HG02884 (cell line): ENCODE measurements around the gene CDKAL1.
A peak's percentile ranks its signal among the peaks of the same experiment; 100 is the strongest.

Experiments
- ATAC-seq: cut with Tn5 transposase; IDR thresholded peaks from one replicate; pipeline ENCODE4 v1.9.1; 2021; ENCODE audit warnings: mild to moderate bottlenecking, moderate library complexity; ENCODE audit not compliant: unreplicated experiment

Gene CDKAL1

DNA sequence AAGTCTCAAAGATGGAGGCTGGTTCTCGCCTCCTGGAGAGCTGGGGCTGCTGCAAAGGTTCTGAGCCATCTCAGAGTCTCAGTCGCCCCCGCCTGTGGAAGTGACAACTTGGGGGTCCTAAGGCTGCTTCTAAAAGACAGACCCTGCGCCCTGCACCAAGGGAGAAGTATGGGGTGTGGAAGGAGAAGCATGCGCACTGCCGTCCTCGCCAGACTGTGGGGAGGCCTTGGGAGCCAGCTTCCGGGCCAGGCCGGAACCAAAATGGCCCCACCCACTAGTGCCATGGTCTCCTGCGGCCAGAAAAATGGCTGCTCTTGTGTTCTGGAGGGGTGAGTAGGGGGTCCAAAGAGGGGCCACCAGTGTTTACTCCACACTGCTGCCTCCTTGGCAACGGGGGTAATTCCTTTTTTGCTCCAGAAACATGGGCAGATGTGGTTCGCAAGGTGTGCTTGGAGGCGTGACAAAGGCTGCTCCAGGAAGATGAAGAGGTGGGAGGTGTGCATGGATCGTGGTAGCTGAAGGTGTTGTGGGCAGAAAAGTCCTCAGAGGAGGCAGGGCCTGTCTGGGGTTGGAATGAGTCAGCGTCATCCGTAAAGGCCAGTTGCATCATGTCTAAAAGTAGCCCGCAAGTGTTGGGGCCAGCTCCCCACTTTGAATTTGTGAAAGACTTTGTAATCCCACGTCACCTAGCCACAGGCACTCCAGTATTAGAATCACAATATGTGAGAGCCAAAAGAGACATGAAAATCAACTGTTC lies 729.5 kb downstream of the CDKAL1 start:
- peak; percentile 51 for ATAC-seq

DNA sequence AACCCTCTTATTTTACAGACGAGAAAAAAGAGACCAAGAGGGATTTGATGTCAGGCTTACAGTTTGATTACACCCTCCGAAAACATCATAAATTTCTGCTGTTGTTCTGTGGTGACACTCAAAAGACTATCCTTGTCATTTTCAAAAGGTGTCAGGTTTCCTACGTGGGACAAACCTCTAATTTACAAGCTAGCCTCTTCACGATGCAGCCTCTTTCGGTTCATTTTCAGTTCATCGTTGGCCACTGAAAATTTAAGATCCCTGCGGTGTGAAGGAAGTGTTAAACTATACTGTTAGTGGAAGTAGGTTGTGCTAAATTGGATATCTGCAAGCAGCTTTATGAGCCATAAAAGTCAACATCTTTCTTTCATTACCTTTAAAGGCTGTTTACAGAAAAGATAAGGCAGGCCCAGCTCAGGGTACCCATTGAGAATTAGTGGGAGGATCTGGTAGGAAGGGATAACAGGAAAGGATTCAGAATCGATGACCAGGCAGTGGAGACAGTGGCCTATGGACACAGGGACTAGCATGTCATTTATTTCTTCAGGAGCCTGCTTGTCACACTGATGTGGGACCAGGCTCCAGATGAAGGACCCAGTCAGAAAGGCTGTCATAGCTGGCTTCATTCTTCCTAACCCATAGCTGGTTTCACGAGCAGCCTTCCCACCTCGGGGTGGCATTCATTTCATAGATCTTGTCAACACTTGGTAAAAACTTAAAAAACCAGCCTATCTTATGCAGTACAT lies 730.2 kb downstream of the CDKAL1 start:
- ATAC-seq = no peak

DNA sequence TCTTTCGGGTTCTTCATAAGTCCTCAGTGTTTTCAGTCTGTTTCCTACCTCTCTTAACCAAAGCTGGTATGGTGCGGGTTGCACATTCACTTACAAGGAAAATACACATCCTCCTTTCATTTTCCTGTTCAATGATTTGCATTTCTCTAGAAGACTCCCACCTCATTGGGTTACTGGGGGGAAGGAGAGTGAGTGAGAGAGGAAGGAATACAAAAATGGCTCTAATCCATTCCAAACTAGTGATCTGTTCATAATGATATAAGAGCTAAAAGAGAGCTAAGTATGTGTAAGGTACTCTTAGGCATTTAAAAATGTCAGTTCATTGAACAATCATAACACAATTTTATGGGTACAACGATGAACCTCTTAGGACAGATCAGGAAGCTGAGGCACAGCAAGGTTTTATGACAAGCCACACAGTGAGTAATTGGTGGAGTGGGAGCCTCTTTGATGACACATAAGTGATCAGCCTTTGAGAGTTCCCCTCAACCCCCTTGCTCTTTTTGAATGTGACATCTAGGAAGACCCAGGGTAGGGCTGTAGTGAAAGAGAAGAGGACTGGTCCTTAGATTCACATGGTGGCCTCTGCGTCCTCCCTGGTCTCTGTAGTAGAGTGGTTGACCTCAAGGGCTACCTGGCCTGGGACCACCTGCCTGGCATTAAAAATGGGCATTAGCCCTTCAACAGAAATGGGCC lies 730.9 kb downstream of the CDKAL1 start:
- no peak for ATAC-seq

DNA sequence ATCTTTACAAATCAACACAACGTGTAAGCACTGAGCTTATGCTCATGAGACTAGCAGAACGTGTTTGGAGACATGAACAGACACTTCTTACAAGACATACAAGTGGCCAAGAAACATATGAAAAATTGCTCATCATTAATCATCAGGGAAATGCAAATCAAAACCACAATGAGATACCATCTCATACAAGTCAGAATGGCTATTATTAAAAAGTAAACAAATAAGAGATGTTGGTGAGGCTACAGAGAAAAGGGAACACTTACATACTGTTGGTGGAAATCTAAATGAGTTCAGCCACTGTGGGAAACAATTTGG lies 731.4 kb downstream of the CDKAL1 start:
- no peak for ATAC-seq

DNA sequence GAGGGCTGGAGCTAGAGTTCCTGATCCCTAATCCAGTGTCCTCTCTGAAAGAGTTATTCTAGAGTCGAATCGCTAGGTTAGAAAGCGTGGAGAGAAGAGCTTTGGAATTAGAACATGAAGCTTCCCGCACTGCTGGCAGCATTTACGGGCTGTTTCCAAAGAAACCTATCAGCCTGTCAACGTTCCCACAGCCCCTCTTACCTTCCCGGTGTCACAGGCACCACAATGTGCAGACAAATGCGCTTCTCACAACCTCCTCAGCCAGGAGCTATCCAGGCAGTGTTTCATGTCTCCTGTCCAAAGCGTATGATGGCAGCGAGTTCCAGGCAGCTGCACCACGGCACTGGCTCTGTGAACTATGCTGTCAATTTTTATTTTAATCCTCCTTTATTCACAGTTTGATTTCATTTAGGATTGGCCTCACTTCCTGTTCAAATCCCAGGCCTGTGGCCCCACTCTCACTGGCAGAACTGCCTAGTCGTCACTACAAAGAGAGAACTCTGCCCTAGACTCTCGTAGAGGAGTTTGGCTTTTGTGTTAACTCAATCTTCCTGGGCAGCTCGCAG lies 736.5 kb downstream of the CDKAL1 start:
- ATAC-seq = no peak

DNA sequence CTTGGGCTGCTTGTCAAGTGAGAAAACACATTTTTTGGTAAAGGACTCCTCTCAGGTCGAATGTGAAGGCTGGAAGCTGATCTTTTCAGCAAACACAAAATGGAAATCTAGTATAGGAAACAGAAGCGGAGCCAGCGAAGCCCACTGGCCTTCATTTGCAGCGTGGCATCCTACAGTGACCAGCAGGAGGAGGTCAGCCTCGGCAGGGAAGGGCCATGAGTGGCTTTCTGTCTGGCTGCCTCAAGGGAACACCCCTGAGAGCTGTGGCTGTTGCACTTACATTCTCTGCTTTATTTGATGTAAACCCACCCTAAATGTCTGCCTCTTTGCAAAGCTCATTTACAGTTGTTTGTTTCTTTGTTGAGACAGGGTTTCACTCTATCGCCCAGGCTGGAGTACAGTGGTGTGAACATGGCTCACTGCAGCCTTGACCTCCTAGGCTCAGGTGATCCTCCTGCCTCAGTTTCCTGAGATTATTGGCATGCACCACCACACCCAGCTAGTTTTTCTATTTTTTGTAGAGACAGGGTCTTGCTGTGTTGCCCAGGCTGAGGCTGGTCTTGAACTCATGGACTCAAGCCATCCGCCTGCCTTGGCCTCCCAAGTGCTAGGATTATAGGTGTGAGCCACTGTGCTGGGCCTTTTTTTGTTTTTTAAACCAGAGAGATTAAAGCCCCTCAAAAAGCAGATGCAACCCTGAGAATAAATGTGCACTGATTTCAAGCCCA lies 737.3 kb downstream of the CDKAL1 start:
- ATAC-seq = no peak

DNA sequence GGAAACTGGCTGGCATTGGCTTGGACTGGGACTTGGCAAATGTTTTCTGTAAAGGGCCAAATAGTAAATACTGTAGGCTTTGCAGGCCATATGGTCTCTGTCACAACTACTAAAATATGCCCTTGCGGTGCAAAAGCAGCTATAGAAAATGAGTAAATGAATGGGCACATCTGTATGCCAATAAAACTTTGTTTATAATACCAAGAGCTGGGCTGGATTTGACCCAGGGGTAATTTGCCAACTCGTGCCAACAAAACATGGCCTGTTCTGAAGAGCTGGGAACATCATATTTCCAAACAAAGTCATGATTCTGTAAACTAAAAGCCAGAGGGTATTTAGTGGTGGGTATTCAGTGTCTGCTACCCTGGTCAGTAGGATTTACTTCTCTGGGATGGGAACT lies 739.2 kb downstream of the CDKAL1 start:
- no peak for ATAC-seq

DNA sequence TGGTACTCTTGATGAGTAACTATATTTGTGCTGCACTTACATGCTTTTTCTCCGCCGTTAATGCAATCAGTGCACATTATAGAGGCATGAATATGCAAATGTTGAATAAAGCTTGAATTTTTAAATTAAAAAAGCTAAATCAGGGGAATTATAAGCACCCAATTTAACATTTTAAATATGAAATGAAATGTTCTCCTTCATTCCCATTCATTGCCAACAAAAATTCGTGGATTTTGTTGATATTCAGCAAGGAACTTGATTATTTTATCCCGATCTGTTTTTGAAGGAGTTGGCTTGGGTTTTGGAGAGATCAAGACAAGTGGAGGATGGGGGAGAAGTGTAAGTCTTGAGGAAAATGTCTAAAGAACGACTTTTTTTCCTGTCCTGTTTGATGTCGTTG lies 740.6 kb downstream of the CDKAL1 start:
- ATAC-seq = no peak

DNA sequence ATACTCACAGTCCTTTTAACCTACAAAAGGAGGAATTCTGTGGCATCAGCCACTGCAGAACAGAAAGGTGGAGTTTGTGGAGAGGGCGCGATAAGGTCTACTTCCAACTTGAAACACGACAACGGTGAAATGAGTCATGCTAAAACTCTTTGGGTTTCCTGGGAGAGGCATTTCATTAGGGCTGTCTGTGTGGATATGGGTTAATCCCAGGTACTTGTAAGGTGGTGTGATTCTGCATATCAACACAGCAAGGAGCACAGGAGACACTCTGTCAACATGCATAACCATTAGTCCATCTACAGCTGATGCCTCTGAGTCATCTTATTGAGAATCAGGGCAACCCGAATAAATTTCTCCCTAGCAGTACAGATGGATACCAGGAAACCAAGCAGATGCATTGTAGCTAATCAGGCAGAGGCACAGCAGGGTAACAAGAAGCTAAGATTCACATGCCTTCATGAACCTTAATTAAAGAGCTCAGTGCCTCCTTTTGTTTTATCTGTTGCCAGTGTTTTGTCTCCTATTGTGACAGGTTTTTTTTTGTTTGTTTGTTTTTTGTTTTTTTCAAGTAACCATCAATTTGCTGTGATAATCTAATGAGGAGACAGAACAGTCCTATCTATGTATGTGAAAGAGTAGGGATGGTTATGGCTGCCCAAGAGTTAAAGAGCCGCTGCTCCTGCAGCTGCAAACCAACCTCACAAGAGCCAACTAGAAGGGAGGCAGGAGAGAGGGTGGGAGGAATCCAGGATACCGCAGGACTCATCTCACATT lies 743.5 kb downstream of the CDKAL1 start:
- ATAC-seq = no peak

DNA sequence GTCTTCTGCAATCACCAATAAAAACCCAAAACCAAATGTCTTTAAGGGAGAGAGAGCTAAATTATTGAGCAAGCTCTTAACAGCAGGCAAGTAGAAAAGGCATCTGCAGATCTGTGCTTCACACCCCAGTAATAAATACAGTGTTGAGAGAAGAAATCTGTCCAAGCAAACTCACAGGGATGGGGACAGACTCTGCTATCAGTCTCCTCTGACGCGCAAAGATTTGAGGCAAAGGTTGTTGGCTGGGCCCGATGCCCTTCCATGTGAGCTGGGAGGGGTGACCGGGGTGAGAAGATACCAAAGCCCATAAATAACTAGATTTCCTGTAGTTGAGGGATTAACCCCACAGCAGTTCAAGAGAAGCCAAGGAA lies 744.1 kb downstream of the CDKAL1 start:
- ATAC-seq = no peak

DNA sequence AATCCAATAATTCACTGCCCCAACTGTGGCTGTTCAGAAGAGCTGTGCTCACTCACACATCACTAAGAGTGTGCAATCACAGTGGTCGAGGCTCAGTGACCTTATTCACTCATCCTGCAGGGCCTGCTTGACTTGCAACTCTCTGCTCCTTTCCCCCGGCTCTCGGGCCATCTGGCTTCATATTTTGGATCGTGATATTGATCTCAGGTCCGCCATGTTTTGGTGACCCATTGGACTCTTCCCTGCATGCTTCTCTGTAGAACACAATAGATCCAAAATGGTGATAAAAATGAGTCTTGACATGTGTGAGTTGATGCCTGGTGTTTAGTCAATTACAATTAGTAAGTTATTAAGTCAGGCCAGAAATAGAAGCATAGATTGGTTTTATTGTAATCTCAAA lies 745.4 kb downstream of the CDKAL1 start:
- ATAC-seq = no peak

DNA sequence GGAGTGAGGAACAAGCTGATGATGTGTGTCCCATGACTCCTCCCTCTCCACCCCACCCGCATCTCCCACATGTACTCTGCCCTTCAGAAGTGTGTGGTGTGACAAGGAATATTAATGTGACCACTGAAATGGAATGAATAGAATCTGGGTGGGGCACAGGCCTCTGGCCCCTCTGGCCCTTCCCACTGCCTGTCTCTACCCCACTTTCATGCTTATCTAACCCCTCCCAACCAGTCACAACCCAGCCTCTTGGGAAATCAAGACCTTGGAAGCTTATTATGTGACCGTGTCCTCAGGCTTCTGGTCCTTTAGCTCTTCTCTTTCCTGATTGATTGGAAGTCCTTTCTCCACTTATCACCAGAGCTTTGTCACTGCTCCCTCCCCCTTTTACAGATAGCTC lies 747.1 kb downstream of the CDKAL1 start:
- no peak for ATAC-seq
